ENCODE measurements around the gene SLC7A1.

SLC7A1 gene

GRCh38 chr13:29505950-29506349 lies 89.5 kb downstream of the SLC7A1 start:
- Histone ChIP-seq H3K79me2 (ENCODE audit: insufficient read depth, low read length) (no peaks in the 10 kb centered on the region), H3K4me3 (ENCODE audit: low read depth, low read length, poor library complexity, severe bottlenecking) (no peak overlapping the region), H2AFZ (ENCODE audit: low read length) (no peak overlapping the region), H3K4me1 (ENCODE audit: insufficient read depth, low read length, severe bottlenecking) (peaks cover 15% of the 10 kb centered on the region), H3K4me2 (ENCODE audit: low read length) (no peak overlapping the region), H3K27me3 (ENCODE audit: insufficient read depth, low read length) (0 out of 2 replicates have a peak, but pooled peaks cover 6% of the 10 kb centered on the region), H3F3A (ENCODE audit: insufficient read depth, low read length) (no peaks in the 10 kb centered on the region), H3K9me2 (ENCODE audit: low read depth, low read length) (no peaks in the 10 kb centered on the region), H3K9ac (ENCODE audit: low read length) (no peak overlapping the region), H3K9me3 (ENCODE audit: low read length) (no peaks in the 10 kb centered on the region), H3K27ac (ENCODE audit: low read depth, low read length, poor library complexity, severe bottlenecking) (no peak overlapping the region), H3K36me3 (ENCODE audit: insufficient read depth, low read length) (peaks cover 2% of the 10 kb centered on the region; the same call in 1 of the 2 replicates), H4K20me1 (ENCODE audit: insufficient read depth, low read length) (no peaks in the 10 kb centered on the region)
- no peak for TF ChIP-seq CTCF (IDR thresholded peaks at IDR 0.05; ENCODE audit: low read length)
- TF ChIP-seq EZH2 (IDR thresholded peaks at IDR 0.05; ENCODE audit: borderline replicate concordance, low read length) = no peak

GRCh38 chr13:29505511-29505910 lies 90.0 kb downstream of the SLC7A1 start:
- Histone ChIP-seq H3K36me3 (ENCODE audit: insufficient read depth, low read length) (no peaks in the 10 kb centered on the region; the same call in 1 of the 2 replicates), H3K27ac (ENCODE audit: low read depth, low read length, poor library complexity, severe bottlenecking) (no peak overlapping the region), H2AFZ (ENCODE audit: low read length) (no peak overlapping the region), H3K9me2 (ENCODE audit: low read depth, low read length) (no peaks in the 10 kb centered on the region), H3K4me2 (ENCODE audit: low read length) (no peak overlapping the region), H3K4me1 (ENCODE audit: insufficient read depth, low read length, severe bottlenecking) (peaks cover 15% of the 10 kb centered on the region), H3K9ac (ENCODE audit: low read length) (no peak overlapping the region), H3F3A (ENCODE audit: insufficient read depth, low read length) (no peaks in the 10 kb centered on the region), H3K79me2 (ENCODE audit: insufficient read depth, low read length) (no peaks in the 10 kb centered on the region), H4K20me1 (ENCODE audit: insufficient read depth, low read length) (no peaks in the 10 kb centered on the region), H3K4me3 (ENCODE audit: low read depth, low read length, poor library complexity, severe bottlenecking) (no peak overlapping the region), H3K9me3 (ENCODE audit: low read length) (no peaks in the 10 kb centered on the region), H3K27me3 (ENCODE audit: insufficient read depth, low read length) (0 out of 2 replicates have a peak, but pooled peaks cover 6% of the 10 kb centered on the region)
- TF ChIP-seq EZH2 (IDR thresholded peaks at IDR 0.05; ENCODE audit: borderline replicate concordance, low read length) (no peak), CTCF (IDR thresholded peaks at IDR 0.05; ENCODE audit: low read length) (no peak)

- 0 out of 2 replicates have a peak, but pooled peaks cover 6% of the 10 kb centered on the region for H3K27me3 ChIP-seq (ENCODE audit: insufficient read depth, low read length)
- no peak overlapping the region for H3K9ac ChIP-seq (ENCODE audit: low read length)
- no peaks in the 10 kb centered on the region for H3K9me2 ChIP-seq (ENCODE audit: low read depth, low read length)
- H3K79me2 ChIP-seq (ENCODE audit: insufficient read depth, low read length) = no peaks in the 10 kb centered on the region
- no peak overlapping the region for H3K27ac ChIP-seq (ENCODE audit: low read depth, low read length, poor library complexity, severe bottlenecking)
- H3K9me3 ChIP-seq (ENCODE audit: low read length) = no peaks in the 10 kb centered on the region
- H3K4me3 ChIP-seq (ENCODE audit: low read depth, low read length, poor library complexity, severe bottlenecking) = no peak overlapping the region
- no peak overlapping the region for H3K4me2 ChIP-seq (ENCODE audit: low read length)
- TF ChIP-seq EZH2 (IDR thresholded peaks at IDR 0.05; ENCODE audit: borderline replicate concordance, low read length) (no peak), CTCF (IDR thresholded peaks at IDR 0.05; ENCODE audit: low read length) (no peak)
- no peaks in the 10 kb centered on the region for H3K36me3 ChIP-seq (ENCODE audit: insufficient read depth, low read length)
- no peaks in the 10 kb centered on the region for H4K20me1 ChIP-seq (ENCODE audit: insufficient read depth, low read length)
- no peaks in the 10 kb centered on the region for H3F3A ChIP-seq (ENCODE audit: insufficient read depth, low read length)
- no peak overlapping the region for H2AFZ ChIP-seq (ENCODE audit: low read length)
- H3K4me1 ChIP-seq (ENCODE audit: insufficient read depth, low read length, severe bottlenecking) = peaks cover 15% of the 10 kb centered on the region
Measured at GRCh38 chr13:29504691-29505090, 90.8 kb downstream of the SLC7A1 start.
